Loucy (cell line): ENCODE results near the gene HOXB4.

Source experiments
- H2AFZ ChIP-seq: fragments of 200-600 bp; sonication (generic); 2 replicates; pipeline ENCODE4 v1.6.0; 2016; ENCODE audit warnings: antibody characterized with exemption, mild to moderate bottlenecking, low read length, moderate library complexity
- H3F3A ChIP-seq: fragments of 200-600 bp; 2 replicates; pipeline ENCODE4 v1.6.0; 2016; ENCODE audit warnings: antibody characterized with exemption, low read depth, mild to moderate bottlenecking
- H3K27me3 ChIP-seq: fragments of 200-600 bp; sonication (generic); 2 replicates; pipeline ENCODE4 v1.6.1; 2014; ENCODE audit warnings: low read length, mild to moderate bottlenecking; ENCODE audit not compliant: insufficient read depth, poor library complexity, severe bottlenecking
- H3K36me3 ChIP-seq: fragments of 200-600 bp; sonication (generic); 2 replicates; pipeline ENCODE4 v1.6.1; 2016; ENCODE audit warnings: low read length; ENCODE audit not compliant: insufficient read depth
- H3K4me1 ChIP-seq: fragments of 200-600 bp; sonication (generic); 2 replicates; pipeline ENCODE4 v1.5.1; 2014; ENCODE audit warnings: low read length, mild to moderate bottlenecking; ENCODE audit not compliant: insufficient read depth, poor library complexity, severe bottlenecking
- H3K4me2 ChIP-seq: fragments of 200-600 bp; sonication (generic); 2 replicates; pipeline ENCODE4 v1.6.0; 2014; ENCODE audit warnings: antibody characterized with exemption, low read length, low read depth, mild to moderate bottlenecking; ENCODE audit not compliant: poor library complexity, severe bottlenecking
- H3K4me3 ChIP-seq: fragments of 200-600 bp; sonication (generic); 2 replicates; pipeline ENCODE4 v1.5.1; 2014; ENCODE audit warnings: low read length, mild to moderate bottlenecking, mixed read lengths; ENCODE audit not compliant: poor library complexity, severe bottlenecking
- H3K79me2 ChIP-seq: fragments of 200-600 bp; sonication (generic); 2 replicates; pipeline ENCODE4 v1.6.1; 2014; ENCODE audit warnings: low read length; ENCODE audit not compliant: insufficient read depth
- H3K9ac ChIP-seq: fragments of 200-600 bp; sonication (generic); 2 replicates; pipeline ENCODE4 v1.6.0; 2014; ENCODE audit warnings: mild to moderate bottlenecking, low read depth, low read length, moderate library complexity; ENCODE audit not compliant: poor library complexity, severe bottlenecking
- H3K9me2 ChIP-seq: fragments of 200-600 bp; sonication (generic); replicated peaks from 2 replicates; pipeline ENCODE4 v1.6.1; 2016; ENCODE audit warnings: low read depth, low read length, mixed read lengths
- H3K9me3 ChIP-seq: fragments of 200-600 bp; sonication (generic); 2 replicates; pipeline ENCODE4 v1.6.1; 2014; ENCODE audit warnings: mild to moderate bottlenecking, antibody characterized with exemption, low read length, low read depth; ENCODE audit not compliant: insufficient read depth
- H4K20me1 ChIP-seq: fragments of 200-600 bp; sonication (generic); 2 replicates; pipeline ENCODE4 v1.6.0; 2014; ENCODE audit warnings: antibody characterized with exemption, low read length, mild to moderate bottlenecking; ENCODE audit not compliant: insufficient read depth, poor library complexity, severe bottlenecking
- EZH2phosphoT487 ChIP-seq: fragments of 200-600 bp; IDR thresholded peaks from 2 replicates; pipeline ENCODE4 v1.6.1; 2018; ENCODE audit warnings: antibody characterized with exemption, mild to moderate bottlenecking, moderate library complexity, borderline replicate concordance
- TF ChIP-seq, protein P1 (sequence below): fragments of 200-600 bp; sonication (generic); conservative IDR thresholded peaks from 2 replicates; pipeline ENCODE4 v1.5.1; 2014; ENCODE audit warnings: mild to moderate bottlenecking, antibody characterized with exemption, low read length

The HOXB4 gene

DNA sequence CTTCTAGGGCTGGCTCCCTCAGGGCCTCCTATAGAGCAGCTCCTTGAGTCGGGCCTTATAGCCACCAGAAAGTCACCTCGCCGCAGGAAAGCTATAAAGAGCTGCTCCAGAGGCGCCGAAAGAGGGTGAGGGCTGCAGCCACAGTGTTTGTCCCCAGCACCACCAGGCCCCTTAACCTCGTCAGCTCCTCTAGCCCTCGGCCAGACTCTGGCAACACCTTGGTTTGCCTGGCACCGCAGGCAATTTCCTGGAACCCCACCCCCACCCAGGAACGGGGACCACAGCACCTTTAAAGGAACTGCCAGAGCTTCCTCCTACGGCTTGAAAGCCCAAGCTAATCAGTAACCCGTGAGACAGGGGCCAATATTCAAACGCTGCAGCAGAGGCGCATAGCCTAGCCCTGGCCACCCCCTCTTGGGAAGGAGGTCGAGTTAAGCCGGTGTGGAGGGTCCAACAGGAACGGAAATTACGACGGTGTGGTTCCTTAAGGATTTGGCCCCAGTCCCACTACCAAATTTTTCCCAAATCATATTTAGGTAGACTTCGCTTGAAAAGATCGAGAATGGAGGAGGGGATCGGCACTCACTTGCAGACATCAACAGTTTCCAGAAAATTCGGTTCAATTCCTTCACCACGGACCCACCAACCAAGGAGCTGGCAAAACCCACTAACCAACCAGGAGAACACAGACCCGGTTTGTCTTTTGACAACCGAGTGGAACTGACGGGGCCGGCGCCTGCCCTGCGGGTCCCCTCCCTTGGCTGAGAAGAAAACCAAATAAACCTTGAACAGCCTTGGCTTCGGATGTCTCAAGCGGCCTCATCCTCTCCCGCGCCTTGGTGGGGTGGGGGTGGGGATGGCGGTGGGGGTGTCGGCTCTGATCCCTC lies 23.6 kb upstream of the HOXB4 start:
- H3K79me2 ChIP-seq = peaks cover 100% of the 10 kb centered on the region
- no peaks in the 10 kb centered on the region for H3K9me3 ChIP-seq
- H3K36me3 ChIP-seq = peaks cover 60% of the 10 kb centered on the region
- peaks cover 77% of the 10 kb centered on the region for H4K20me1 ChIP-seq
- TF ChIP-seq EZH2phosphoT487 = no peak
- TF ChIP-seq, protein P1, sequence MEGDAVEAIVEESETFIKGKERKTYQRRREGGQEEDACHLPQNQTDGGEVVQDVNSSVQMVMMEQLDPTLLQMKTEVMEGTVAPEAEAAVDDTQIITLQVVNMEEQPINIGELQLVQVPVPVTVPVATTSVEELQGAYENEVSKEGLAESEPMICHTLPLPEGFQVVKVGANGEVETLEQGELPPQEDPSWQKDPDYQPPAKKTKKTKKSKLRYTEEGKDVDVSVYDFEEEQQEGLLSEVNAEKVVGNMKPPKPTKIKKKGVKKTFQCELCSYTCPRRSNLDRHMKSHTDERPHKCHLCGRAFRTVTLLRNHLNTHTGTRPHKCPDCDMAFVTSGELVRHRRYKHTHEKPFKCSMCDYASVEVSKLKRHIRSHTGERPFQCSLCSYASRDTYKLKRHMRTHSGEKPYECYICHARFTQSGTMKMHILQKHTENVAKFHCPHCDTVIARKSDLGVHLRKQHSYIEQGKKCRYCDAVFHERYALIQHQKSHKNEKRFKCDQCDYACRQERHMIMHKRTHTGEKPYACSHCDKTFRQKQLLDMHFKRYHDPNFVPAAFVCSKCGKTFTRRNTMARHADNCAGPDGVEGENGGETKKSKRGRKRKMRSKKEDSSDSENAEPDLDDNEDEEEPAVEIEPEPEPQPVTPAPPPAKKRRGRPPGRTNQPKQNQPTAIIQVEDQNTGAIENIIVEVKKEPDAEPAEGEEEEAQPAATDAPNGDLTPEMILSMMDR = no peak
- H2AFZ ChIP-seq = no peak overlapping the region
- H3K4me3 ChIP-seq = peak overlapping the region; percentile 89
- H3K4me2 ChIP-seq = peak overlapping the region; percentile 98
- no peaks in the 10 kb centered on the region for H3F3A ChIP-seq
- H3K9ac ChIP-seq = peak overlapping the region; percentile 100
- H3K27me3 ChIP-seq = peaks cover 69% of the 10 kb centered on the region
- peaks cover 32% of the 10 kb centered on the region for H3K4me1 ChIP-seq
- H3K9me2 ChIP-seq = no peaks in the 10 kb centered on the region

DNA sequence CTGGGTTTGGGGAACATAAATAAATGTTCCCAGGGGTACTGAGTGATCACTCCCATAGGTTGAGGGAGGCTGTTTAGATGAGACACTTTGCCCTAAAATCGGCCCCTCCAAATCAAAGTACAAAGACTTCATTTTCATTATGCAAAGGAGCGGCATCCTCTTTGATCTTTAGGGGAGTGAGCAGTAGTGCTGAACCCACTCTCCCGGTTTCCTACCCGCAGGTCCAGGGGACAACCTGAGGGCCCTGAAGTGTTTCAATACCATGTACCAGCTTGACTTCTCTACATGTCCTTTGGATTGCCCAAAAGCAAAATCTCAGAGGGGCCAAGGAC lies 23.0 kb upstream of the HOXB4 start:
- H3K4me2 ChIP-seq = peak overlapping the region; percentile 98

DNA sequence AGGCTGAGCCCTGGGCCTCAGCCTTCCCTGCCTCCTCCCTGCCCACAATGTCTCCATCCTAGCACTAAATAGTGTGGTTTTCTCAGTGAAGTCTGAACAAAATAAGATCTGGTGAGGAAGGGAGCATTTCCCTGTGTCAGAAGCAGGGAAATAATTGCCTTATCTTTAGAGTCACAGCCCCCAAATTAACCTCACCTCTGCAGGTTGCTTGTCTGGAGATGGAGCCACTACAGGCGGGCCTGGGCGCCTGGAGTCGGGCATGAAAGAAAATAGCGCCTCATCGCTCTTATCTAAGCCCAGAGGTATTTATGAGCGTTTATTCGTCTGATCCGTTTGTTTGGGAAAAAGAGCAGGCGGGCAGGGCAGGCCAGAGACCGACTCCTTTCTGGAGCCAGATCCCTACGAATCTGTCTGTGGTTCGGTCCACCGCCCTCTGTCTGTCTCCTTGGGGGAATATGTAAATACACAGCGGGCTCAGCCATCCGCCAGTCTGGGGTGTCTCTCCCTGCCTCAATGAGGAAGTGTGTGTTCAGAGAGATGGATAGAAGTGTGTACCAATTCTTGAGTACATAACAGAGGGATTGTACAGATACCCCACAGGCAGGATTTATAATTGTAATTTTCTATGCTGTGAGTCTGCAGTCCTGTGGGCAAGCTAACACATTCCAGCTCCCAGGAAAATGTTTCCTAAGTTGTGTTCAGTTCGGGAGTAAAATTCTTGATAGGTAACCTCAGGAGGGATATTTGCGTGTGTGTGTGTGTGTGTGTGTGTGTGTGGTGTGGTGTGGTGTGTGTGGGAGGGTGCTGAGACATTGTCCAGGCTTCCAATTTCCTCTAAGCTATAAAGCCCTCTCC lies 22.3 kb upstream of the HOXB4 start:
- peak overlapping the region; percentile 98 for H3K4me2 ChIP-seq
- H4K20me1 ChIP-seq = peaks cover 88% of the 10 kb centered on the region
- H3K9me2 ChIP-seq = no peaks in the 10 kb centered on the region
- peaks cover 25% of the 10 kb centered on the region for H3K4me1 ChIP-seq
- TF ChIP-seq EZH2phosphoT487 = no peak
- TF ChIP-seq, protein P1 = no peak
- H3K79me2 ChIP-seq = peaks cover 100% of the 10 kb centered on the region
- H3K36me3 ChIP-seq = peaks cover 73% of the 10 kb centered on the region
- no peaks in the 10 kb centered on the region for H3F3A ChIP-seq
- H3K9me3 ChIP-seq = no peaks in the 10 kb centered on the region
- H2AFZ ChIP-seq = no peak overlapping the region
- peaks cover 75% of the 10 kb centered on the region for H3K27me3 ChIP-seq
- H3K9ac ChIP-seq = peak overlapping the region; percentile 100
- H3K4me3 ChIP-seq = peak overlapping the region; percentile 89

More for the DNA sequence above, 23.0 kb upstream of the HOXB4 start:
- H3K4me1 ChIP-seq = peaks cover 28% of the 10 kb centered on the region
- H2AFZ ChIP-seq = no peak overlapping the region
- H3K27me3 ChIP-seq = peaks cover 75% of the 10 kb centered on the region
- H3K9ac ChIP-seq = peak overlapping the region; percentile 100
- H3K4me3 ChIP-seq = peak overlapping the region; percentile 89
- H3K9me2 ChIP-seq = no peaks in the 10 kb centered on the region
- TF ChIP-seq EZH2phosphoT487 = no peak
- TF ChIP-seq, protein P1 = no peak
- no peaks in the 10 kb centered on the region for H3K9me3 ChIP-seq
- peaks cover 66% of the 10 kb centered on the region for H3K36me3 ChIP-seq
- no peaks in the 10 kb centered on the region for H3F3A ChIP-seq
- H4K20me1 ChIP-seq = peaks cover 83% of the 10 kb centered on the region
- H3K79me2 ChIP-seq = peaks cover 100% of the 10 kb centered on the region
